ENCODE measurements around the gene CAV3. TPM values are rescaled to one million over a fixed set of nuclear protein-coding genes. Genes with fewer than 3 reads are reported as not detected.

Gene CAV3
- polyA plus RNA-seq, 4 donors: 0.16 to 0.96 TPM; not detected in 2

- Histone ChIP-seq H3K27ac (ENCODE audit: low read depth in 1 of 3, low read length in 2 of 3) (no peak overlapping the region), H3K36me3 (ENCODE audit: control insufficient read depth in 3 of 3, insufficient read depth in 2 of 3, low read depth in 1 of 3, low read length in 3 of 3) (no peaks in the 10 kb centered on the region), H3K9me3 (ENCODE audit: control insufficient read depth in 2 of 2, insufficient read depth in 1 of 2, low read depth in 1 of 2, low read length in 1 of 2) (no peaks in the 10 kb centered on the region), H3K4me3 (ENCODE audit: low read depth in 1 of 3, low read length in 3 of 3) (no peak overlapping the region), H3K27me3 (ENCODE audit: control insufficient read depth in 3 of 3, insufficient read depth in 3 of 3, low read length in 3 of 3) (no peaks in the 10 kb centered on the region), H3K4me1 (ENCODE audit: control insufficient read depth in 3 of 3, insufficient read depth in 2 of 3, low read depth in 1 of 3, low read length in 2 of 3) (no peaks in the 10 kb centered on the region)
- DNase-seq (no peak), FAIRE-seq (no peak)
- 86 to 91% (median 87%) methylated on average over 5 of the region's 5 CpGs for WGBS, 3 donors
Measured at GRCh38 chr3:8778475-8778874, 44.9 kb downstream of the CAV3 start.

GRCh38 chr3:8780279-8780678 is 46.7 kb downstream of the CAV3 start:
- no peaks in the 10 kb centered on the region for H3K36me3 ChIP-seq (ENCODE audit: control insufficient read depth in 3 of 3, insufficient read depth in 2 of 3, low read depth in 1 of 3, low read length in 3 of 3)
- H3K4me1 ChIP-seq (ENCODE audit: control insufficient read depth in 3 of 3, insufficient read depth in 2 of 3, low read depth in 1 of 3, low read length in 2 of 3): no peaks in the 10 kb centered on the region
- no peaks in the 10 kb centered on the region for H3K27me3 ChIP-seq (ENCODE audit: control insufficient read depth in 3 of 3, insufficient read depth in 3 of 3, low read length in 3 of 3)
- FAIRE-seq (no peak), DNase-seq (no peak)
- no peak overlapping the region for H3K4me3 ChIP-seq (ENCODE audit: low read depth in 1 of 3, low read length in 3 of 3)
- H3K9me3 ChIP-seq (ENCODE audit: control insufficient read depth in 2 of 2, insufficient read depth in 1 of 2, low read depth in 1 of 2, low read length in 1 of 2): no peaks in the 10 kb centered on the region
- no peak overlapping the region for H3K27ac ChIP-seq (ENCODE audit: low read depth in 1 of 3, low read length in 2 of 3)

GRCh38 chr3:8784676-8785435 is 51.3 kb downstream of the CAV3 start:
- Histone ChIP-seq H3K36me3 (ENCODE audit: control insufficient read depth in 3 of 3, insufficient read depth in 2 of 3, low read depth in 1 of 3, low read length in 3 of 3) (no peaks in the 10 kb centered on the region), H3K9me3 (ENCODE audit: control insufficient read depth in 2 of 2, insufficient read depth in 1 of 2, low read depth in 1 of 2, low read length in 1 of 2) (peaks cover 0 to 2% of the 10 kb centered on the region in 2 donors), H3K27me3 (ENCODE audit: control insufficient read depth in 3 of 3, insufficient read depth in 3 of 3, low read length in 3 of 3) (no peaks in the 10 kb centered on the region), H3K4me1 (ENCODE audit: control insufficient read depth in 3 of 3, insufficient read depth in 2 of 3, low read depth in 1 of 3, low read length in 2 of 3) (no peaks in the 10 kb centered on the region), H3K27ac (ENCODE audit: low read depth in 1 of 3, low read length in 2 of 3) (no peak overlapping the region), H3K4me3 (ENCODE audit: low read depth in 1 of 3, low read length in 3 of 3) (no peak overlapping the region)
- WGBS, 3 donors: 74 to 92% (median 86%) methylated on average over 3 of the region's 3 CpGs
- DNase-seq: no peak
- no peak for FAIRE-seq

GRCh38 chr3:8790529-8790928 is 56.9 kb downstream of the CAV3 start:
- FAIRE-seq: no peak
- 79 to 96% (median 90%) methylated on average over 2 of the region's 2 CpGs for WGBS, 3 donors
- no peak for DNase-seq

GRCh38 chr3:8793242-8793641 is 59.6 kb downstream of the CAV3 start:
- H3K4me1 ChIP-seq (ENCODE audit: control insufficient read depth in 3 of 3, insufficient read depth in 2 of 3, low read depth in 1 of 3, low read length in 2 of 3): no peaks in the 10 kb centered on the region
- DNase-seq: no peak
- no peak for FAIRE-seq
- peaks cover 0 to 3% of the 10 kb centered on the region in 2 donors for H3K9me3 ChIP-seq (ENCODE audit: control insufficient read depth in 2 of 2, insufficient read depth in 1 of 2, low read depth in 1 of 2, low read length in 1 of 2)
- WGBS, 3 donors: 89 to 96% (median 93%) methylated on average over 7 of the region's 7 CpGs
- no peaks in the 10 kb centered on the region for H3K27me3 ChIP-seq (ENCODE audit: control insufficient read depth in 3 of 3, insufficient read depth in 3 of 3, low read length in 3 of 3)
- no peak overlapping the region for H3K4me3 ChIP-seq (ENCODE audit: low read depth in 1 of 3, low read length in 3 of 3)
- no peak overlapping the region for H3K27ac ChIP-seq (ENCODE audit: low read depth in 1 of 3, low read length in 2 of 3)
- no peaks in the 10 kb centered on the region for H3K36me3 ChIP-seq (ENCODE audit: control insufficient read depth in 3 of 3, insufficient read depth in 2 of 3, low read depth in 1 of 3, low read length in 3 of 3)

More at GRCh38 chr3:8790529-8790928, 56.9 kb downstream of the CAV3 start:
- Histone ChIP-seq H3K27me3 (ENCODE audit: control insufficient read depth in 3 of 3, insufficient read depth in 3 of 3, low read length in 3 of 3) (no peaks in the 10 kb centered on the region), H3K36me3 (ENCODE audit: control insufficient read depth in 3 of 3, insufficient read depth in 2 of 3, low read depth in 1 of 3, low read length in 3 of 3) (no peaks in the 10 kb centered on the region), H3K27ac (ENCODE audit: low read depth in 1 of 3, low read length in 2 of 3) (no peak overlapping the region), H3K4me1 (ENCODE audit: control insufficient read depth in 3 of 3, insufficient read depth in 2 of 3, low read depth in 1 of 3, low read length in 2 of 3) (no peaks in the 10 kb centered on the region), H3K4me3 (ENCODE audit: low read depth in 1 of 3, low read length in 3 of 3) (no peak overlapping the region), H3K9me3 (ENCODE audit: control insufficient read depth in 2 of 2, insufficient read depth in 1 of 2, low read depth in 1 of 2, low read length in 1 of 2) (peaks cover 0 to 3% of the 10 kb centered on the region in 2 donors)

GRCh38 chr3:8794247-8794646 is 60.6 kb downstream of the CAV3 start:
- WGBS, 3 donors: 83 to 91% (median 90%) methylated on average over 3 of the region's 3 CpGs
- Histone ChIP-seq H3K27ac (ENCODE audit: low read depth in 1 of 3, low read length in 2 of 3) (no peak overlapping the region), H3K36me3 (ENCODE audit: control insufficient read depth in 3 of 3, insufficient read depth in 2 of 3, low read depth in 1 of 3, low read length in 3 of 3) (no peaks in the 10 kb centered on the region), H3K9me3 (ENCODE audit: control insufficient read depth in 2 of 2, insufficient read depth in 1 of 2, low read depth in 1 of 2, low read length in 1 of 2) (peaks cover 0 to 3% of the 10 kb centered on the region in 2 donors), H3K27me3 (ENCODE audit: control insufficient read depth in 3 of 3, insufficient read depth in 3 of 3, low read length in 3 of 3) (no peaks in the 10 kb centered on the region), H3K4me3 (ENCODE audit: low read depth in 1 of 3, low read length in 3 of 3) (no peak overlapping the region), H3K4me1 (ENCODE audit: control insufficient read depth in 3 of 3, insufficient read depth in 2 of 3, low read depth in 1 of 3, low read length in 2 of 3) (no peaks in the 10 kb centered on the region)
- DNase-seq: no peak
- FAIRE-seq: no peak

Other genes starting within 250 kb of the CAV3 start
- gene LMCD1, start 232.0 kb upstream of the CAV3 start, polyA plus RNA-seq: 10 to 100 TPM in 3 of 4 donors, 1 to 10 TPM in 1; 2.5 to 29.4 (median 14.7) TPM
- gene SSUH2, start 89.0 kb upstream of the CAV3 start, polyA plus RNA-seq: 100 to 1,000 TPM in 2 of 4 donors, 10 to 100 TPM in 2; 15.8 to 308 (median 121) TPM
- under 1 TPM in 3 of 4 donors, not detected in 1; 0.22 to 0.93 (median 0.39) TPM for gene OXTR, start 35.8 kb downstream of the CAV3 start, polyA plus RNA-seq
- 10 to 100 TPM in 1 of 4 donors, 1 to 10 TPM in 3; 5.5 to 16.3 (median 8.1) TPM for gene RAD18, start 229.7 kb downstream of the CAV3 start, polyA plus RNA-seq